ENCODE data around the gene SIDT2.
"Not testable (repeated sequence)": the region's sequence is repeated elsewhere in the genome, so short reads cannot be mapped to it uniquely, and the experiment has no call there.

SIDT2 gene

GRCh38 chr11:117205211-117205818, 26.8 kb downstream of the SIDT2 start:
- DNase-seq = no peak

- not testable (repeated sequence) for DNase-seq
Measured at GRCh38 chr11:117206111-117206510, 27.6 kb downstream of the SIDT2 start.

- DNase-seq = not testable (repeated sequence)
Measured at GRCh38 chr11:117206859-117207258, 28.3 kb downstream of the SIDT2 start.

GRCh38 chr11:117207481-117207880, 28.9 kb downstream of the SIDT2 start:
- DNase-seq = not testable (repeated sequence)

- DNase-seq = not testable (repeated sequence)
Measured at GRCh38 chr11:117208710-117209109, 30.2 kb downstream of the SIDT2 start.

- not testable (repeated sequence) for DNase-seq
Measured at GRCh38 chr11:117209351-117210125, 31.0 kb downstream of the SIDT2 start.

GRCh38 chr11:117210620-117211019, 32.1 kb downstream of the SIDT2 start:
- no peak for DNase-seq

GRCh38 chr11:117212697-117213355, 34.3 kb downstream of the SIDT2 start:
- no peak for DNase-seq

GRCh38 chr11:117214404-117215110, 36.0 kb downstream of the SIDT2 start:
- no peak for DNase-seq

- no peak for DNase-seq
Measured at GRCh38 chr11:117217141-117218084, 38.9 kb downstream of the SIDT2 start.

GRCh38 chr11:117218133-117218915, 39.8 kb downstream of the SIDT2 start:
- no peak for DNase-seq

GRCh38 chr11:117219001-117219400, 40.5 kb downstream of the SIDT2 start:
- no peak for DNase-seq

- DNase-seq = no peak
Measured at GRCh38 chr11:117219455-117219854, 40.9 kb downstream of the SIDT2 start.

GRCh38 chr11:117219995-117220394, 41.5 kb downstream of the SIDT2 start:
- DNase-seq = no peak

- DNase-seq = no peak
Measured at GRCh38 chr11:117220568-117220967, 42.0 kb downstream of the SIDT2 start.

GRCh38 chr11:117220999-117221774, 42.6 kb downstream of the SIDT2 start:
- no peak for DNase-seq

GRCh38 chr11:117221775-117222517, 43.4 kb downstream of the SIDT2 start:
- DNase-seq = peak; percentile 42

- DNase-seq = no peak
Measured at GRCh38 chr11:117222991-117223740, 44.6 kb downstream of the SIDT2 start.
